Panc1 (cell line): ENCODE data around the gene TRAPPC14.
"Not testable (repeated sequence)": the region's sequence is repeated elsewhere in the genome, so short reads cannot be mapped to it uniquely, and the experiment has no call there.

Experiments used
- POLR2AphosphoS5 ChIP-seq: IDR thresholded peaks from 2 replicates; pipeline ENCODE4 v1.6.1; 2012; ENCODE audit warnings: mild to moderate bottlenecking, low read depth, low read length, moderate library complexity
- TF ChIP-seq, protein P1 (sequence below): fragments of 450-650 bp; IDR thresholded peaks from 2 replicates; pipeline ENCODE4 v1.5.1; 2017; ENCODE audit warnings: mild to moderate bottlenecking

DNA sequence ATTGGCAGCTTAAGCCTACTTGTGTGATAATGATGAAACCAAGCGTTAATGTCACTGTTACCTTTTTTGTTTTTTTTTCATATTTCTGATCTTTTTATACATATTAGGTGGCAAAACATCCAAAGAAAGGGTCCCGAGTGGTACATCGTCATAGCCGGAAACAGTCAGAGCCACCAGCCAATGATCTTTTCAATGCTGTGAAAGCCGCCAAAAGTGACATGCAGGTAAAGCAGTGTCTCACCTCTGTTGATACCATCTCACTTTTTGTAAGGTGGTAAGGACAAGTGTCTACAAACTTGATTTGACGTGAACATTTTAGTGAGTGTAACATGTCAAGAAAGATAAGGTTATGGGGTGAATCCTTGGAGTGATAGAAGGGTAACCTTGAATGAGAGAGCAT lies 24.1 kb upstream of the TRAPPC14 start:
- TF ChIP-seq, protein P1, sequence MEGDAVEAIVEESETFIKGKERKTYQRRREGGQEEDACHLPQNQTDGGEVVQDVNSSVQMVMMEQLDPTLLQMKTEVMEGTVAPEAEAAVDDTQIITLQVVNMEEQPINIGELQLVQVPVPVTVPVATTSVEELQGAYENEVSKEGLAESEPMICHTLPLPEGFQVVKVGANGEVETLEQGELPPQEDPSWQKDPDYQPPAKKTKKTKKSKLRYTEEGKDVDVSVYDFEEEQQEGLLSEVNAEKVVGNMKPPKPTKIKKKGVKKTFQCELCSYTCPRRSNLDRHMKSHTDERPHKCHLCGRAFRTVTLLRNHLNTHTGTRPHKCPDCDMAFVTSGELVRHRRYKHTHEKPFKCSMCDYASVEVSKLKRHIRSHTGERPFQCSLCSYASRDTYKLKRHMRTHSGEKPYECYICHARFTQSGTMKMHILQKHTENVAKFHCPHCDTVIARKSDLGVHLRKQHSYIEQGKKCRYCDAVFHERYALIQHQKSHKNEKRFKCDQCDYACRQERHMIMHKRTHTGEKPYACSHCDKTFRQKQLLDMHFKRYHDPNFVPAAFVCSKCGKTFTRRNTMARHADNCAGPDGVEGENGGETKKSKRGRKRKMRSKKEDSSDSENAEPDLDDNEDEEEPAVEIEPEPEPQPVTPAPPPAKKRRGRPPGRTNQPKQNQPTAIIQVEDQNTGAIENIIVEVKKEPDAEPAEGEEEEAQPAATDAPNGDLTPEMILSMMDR = not testable (repeated sequence)
- TF ChIP-seq POLR2AphosphoS5 = not testable (repeated sequence)
